Activated CD8-positive, alpha-beta memory T cell treated with anti-CD3 and anti-CD28 coated beads, Interleukin-2, amount 50 U/mL, for 1 hour (primary cell): ENCODE data around the gene MRPL34.
"Not testable (repeated sequence)": the region's sequence is repeated elsewhere in the genome, so short reads cannot be mapped to it uniquely, and the experiment has no call there.

Source experiments
- DNase-seq: peaks from one replicate; pipeline ENCODE4 v3.0.0-alpha.2; 2020; ENCODE audit errors: extremely low read depth

Gene MRPL34

GRCh38 chr19:17305517-17306284, at the start of gene MRPL34:
Gene MRPL34, plus strand, starts transcription at chr19:17305872. Its CDS starts 21 bp downstream, at chr19:17305893.
- DNase-seq = peak; percentile 90

- DNase-seq = no peak
Measured at GRCh38 chr19:17256130-17256529, 49.5 kb upstream of the MRPL34 start.

GRCh38 chr19:17259118-17259780, 46.4 kb upstream of the MRPL34 start:
- no peak for DNase-seq

- DNase-seq = no peak
Measured at GRCh38 chr19:17259934-17260333, 45.7 kb upstream of the MRPL34 start.

- peak; percentile 71 for DNase-seq
Measured at GRCh38 chr19:17260842-17261325, 44.8 kb upstream of the MRPL34 start.

GRCh38 chr19:17262557-17262956, 43.1 kb upstream of the MRPL34 start:
- no peak for DNase-seq

- no peak for DNase-seq
Measured at GRCh38 chr19:17263712-17264640, 41.7 kb upstream of the MRPL34 start.

GRCh38 chr19:17264641-17264979, 41.1 kb upstream of the MRPL34 start, which contains the start of gene USHBP1:
Gene USHBP1, minus strand, starts transcription at chr19:17264745. Its CDS starts 446 bp downstream, at chr19:17264299.
- DNase-seq = no peak

GRCh38 chr19:17266026-17266425, 39.6 kb upstream of the MRPL34 start:
- no peak for DNase-seq

- no peak for DNase-seq
Measured at GRCh38 chr19:17266589-17266974, 39.1 kb upstream of the MRPL34 start.

- peak; percentile 92 for DNase-seq
Measured at GRCh38 chr19:17266975-17267788, 38.5 kb upstream of the MRPL34 start, which contains the start of gene BABAM1. Gene BABAM1, plus strand, starts transcription at chr19:17267443. Its CDS starts 1,364 bp downstream, at chr19:17268807.

GRCh38 chr19:17268754-17269153, 36.9 kb upstream of the MRPL34 start:
- DNase-seq = no peak

- not testable (repeated sequence) for DNase-seq
Measured at GRCh38 chr19:17274892-17275291, 30.8 kb upstream of the MRPL34 start.

GRCh38 chr19:17275441-17276175, 30.1 kb upstream of the MRPL34 start:
- DNase-seq = no peak

- no peak for DNase-seq
Measured at GRCh38 chr19:17279436-17279835, 26.2 kb upstream of the MRPL34 start.

GRCh38 chr19:17281391-17282304, 24.0 kb upstream of the MRPL34 start, which contains the start of gene ANKLE1:
Gene ANKLE1, plus strand, starts transcription at chr19:17281901. Its CDS starts 20 bp downstream, at chr19:17281921.
- no peak for DNase-seq

- peak; percentile 50 for DNase-seq
Measured at GRCh38 chr19:17282488-17283125, 23.1 kb upstream of the MRPL34 start.

- DNase-seq = no peak
Measured at GRCh38 chr19:17283504-17283996, 22.1 kb upstream of the MRPL34 start.
